ENCODE results near the gene CD320. TPM values are rescaled to one million over a fixed set of nuclear protein-coding genes. Genes with fewer than 3 reads are reported as not detected.
"Not testable (repeated sequence)": the region's sequence is repeated elsewhere in the genome, so short reads cannot be mapped to it uniquely, and the experiment has no call there.

The CD320 gene
- total RNA-seq, result 24.7 TPM
- polyA plus RNA-seq, result 31.9 TPM
- long read RNA-seq, donor 1, result 0 reads
- long read RNA-seq, donor 2, transcript CD320-201 (5 exons, 1,250 nt), result major isoform, 40 of 44 reads
- long read RNA-seq, donor 2, partial matches to known transcripts, result 0 of 44 reads
- long read RNA-seq, donor 2, other reads (novel, unspliced or antisense), result 0 of 44 reads
- long read RNA-seq, donor 3, transcript CD320-201 (5 exons, 1,250 nt), result major isoform, 8 of 13 reads
- long read RNA-seq, donor 3, partial matches to known transcripts, result 0 of 13 reads
- long read RNA-seq, donor 3, other reads (novel, unspliced or antisense), result 5 of 13 reads
- long read RNA-seq, donor 4, partial matches to known transcripts, result 0 of 4 reads
- long read RNA-seq, donor 4, other reads (novel, unspliced or antisense), result 0 of 4 reads
- long read RNA-seq, donor 5, transcript CD320-201 (5 exons, 1,250 nt), result major isoform, 27 of 29 reads
- long read RNA-seq, donor 5, partial matches to known transcripts, result 0 of 29 reads
- long read RNA-seq, donor 5, other reads (novel, unspliced or antisense), result 0 of 29 reads
- long read RNA-seq, donor 6, transcript CD320-201 (5 exons, 1,250 nt), result major isoform, 14 of 14 reads
- long read RNA-seq, donor 6, partial matches to known transcripts, result 0 of 14 reads
- long read RNA-seq, donor 6, other reads (novel, unspliced or antisense), result 0 of 14 reads
- long read RNA-seq, donor 7, transcript CD320-201 (5 exons, 1,250 nt), result major isoform, 11 of 11 reads
- long read RNA-seq, donor 7, partial matches to known transcripts, result 0 of 11 reads
- long read RNA-seq, donor 7, other reads (novel, unspliced or antisense), result 0 of 11 reads
- long read RNA-seq, donor 8, transcript CD320-201 (5 exons, 1,250 nt), result major isoform, 7 of 8 reads
- long read RNA-seq, donor 8, partial matches to known transcripts, result 0 of 8 reads
- long read RNA-seq, donor 8, other reads (novel, unspliced or antisense), result 0 of 8 reads
- long read RNA-seq, donor 9, transcript CD320-201 (5 exons, 1,250 nt), result major isoform, 11 of 11 reads
- long read RNA-seq, donor 9, partial matches to known transcripts, result 0 of 11 reads
- long read RNA-seq, donor 9, other reads (novel, unspliced or antisense), result 0 of 11 reads
- long read RNA-seq, donor 10, transcript CD320-201 (5 exons, 1,250 nt), result major isoform, 6 of 7 reads
- long read RNA-seq, donor 10, partial matches to known transcripts, result 0 of 7 reads
- long read RNA-seq, donor 10, other reads (novel, unspliced or antisense), result 0 of 7 reads

GRCh38 chr19:8307965-8308866, at the start of gene CD320:
Gene CD320 (minus strand): TSS chr19:8308358. CDS start chr19:8308290, 68 bp downstream.
- H3K9me3 ChIP-seq (ENCODE audit: control insufficient read depth in 2 of 2, insufficient read depth in 1 of 2, low read length in 1 of 2), result peaks cover 0 to 1% of the 10 kb centered on the region in 2 donors
- H3K27me3 ChIP-seq (ENCODE audit: control insufficient read depth in 2 of 2, insufficient read depth in 1 of 2, low read length in 1 of 2), result no peaks in the 10 kb centered on the region
- peaks cover 14 to 32% of the 10 kb centered on the region in 2 donors for H3K4me1 ChIP-seq (ENCODE audit: control insufficient read depth in 2 of 2, insufficient read depth in 2 of 2, low read length in 2 of 2)
- peak within 1 kb of the TSS; percentile 57 to 80 for H3K4me3 ChIP-seq (ENCODE audit: low read length in 2 of 2)
- WGBS, result 1% methylated on average over 63 of the region's 63 CpGs
- DNase-seq (ENCODE audit: low read depth in 6 of 9, low spot score in 9 of 9), result peak; percentile 74 to 94 (median 79)
- peak within 1 kb of the TSS in 1 of 2 donors; percentile 47 for H3K27ac ChIP-seq (ENCODE audit: low read depth in 1 of 2, low read length in 1 of 2)
- H3K36me3 ChIP-seq (ENCODE audit: control insufficient read depth in 2 of 2, insufficient read depth in 2 of 2, low read length in 1 of 2), result peaks cover 37 to 41% of the 10 kb centered on the region in 2 donors

GRCh38 chr19:8357007-8357521, 48.9 kb upstream of the CD320 start:
- DNase-seq (ENCODE audit: low read depth in 6 of 9, low spot score in 9 of 9), result no peak
- no peaks in the 10 kb centered on the region for H3K36me3 ChIP-seq (ENCODE audit: control insufficient read depth in 2 of 2, insufficient read depth in 2 of 2, low read length in 1 of 2)
- no peaks in the 10 kb centered on the region for H3K9me3 ChIP-seq (ENCODE audit: control insufficient read depth in 2 of 2, insufficient read depth in 1 of 2, low read length in 1 of 2)
- H3K27me3 ChIP-seq (ENCODE audit: control insufficient read depth in 2 of 2, insufficient read depth in 1 of 2, low read length in 1 of 2), result peaks cover 3 to 21% of the 10 kb centered on the region in 2 donors
- H3K4me1 ChIP-seq (ENCODE audit: control insufficient read depth in 2 of 2, insufficient read depth in 2 of 2, low read length in 2 of 2), result peaks cover 0 to 4% of the 10 kb centered on the region in 2 donors
- WGBS, result 82% methylated on average over 4 of the region's 4 CpGs
- no peak overlapping the region for H3K27ac ChIP-seq (ENCODE audit: low read depth in 1 of 2, low read length in 1 of 2)
- H3K4me3 ChIP-seq (ENCODE audit: low read length in 2 of 2), result no peak overlapping the region

- DNase-seq (ENCODE audit: low read depth in 6 of 9, low spot score in 9 of 9), result no peak
- Histone ChIP-seq H3K27me3 (ENCODE audit: control insufficient read depth in 2 of 2, insufficient read depth in 1 of 2, low read length in 1 of 2) (peaks cover 0 to 24% of the 10 kb centered on the region in 2 donors), H3K36me3 (ENCODE audit: control insufficient read depth in 2 of 2, insufficient read depth in 2 of 2, low read length in 1 of 2) (no peaks in the 10 kb centered on the region), H3K27ac (ENCODE audit: low read depth in 1 of 2, low read length in 1 of 2) (no peak overlapping the region), H3K4me3 (ENCODE audit: low read length in 2 of 2) (no peak overlapping the region), H3K4me1 (ENCODE audit: control insufficient read depth in 2 of 2, insufficient read depth in 2 of 2, low read length in 2 of 2) (no peaks in the 10 kb centered on the region), H3K9me3 (ENCODE audit: control insufficient read depth in 2 of 2, insufficient read depth in 1 of 2, low read length in 1 of 2) (no peaks in the 10 kb centered on the region)
- WGBS, result 91% methylated on average over 6 of the region's 6 CpGs
These were observed 47.7 kb upstream of the CD320 start for GRCh38 chr19:8355631-8356402.

- not testable (repeated sequence) for H3K27ac ChIP-seq (ENCODE audit: low read depth in 1 of 2, low read length in 1 of 2); H3K9me3 ChIP-seq (ENCODE audit: control insufficient read depth in 2 of 2, insufficient read depth in 1 of 2, low read length in 1 of 2); H3K36me3 ChIP-seq (ENCODE audit: control insufficient read depth in 2 of 2, insufficient read depth in 2 of 2, low read length in 1 of 2); H3K4me1 ChIP-seq (ENCODE audit: control insufficient read depth in 2 of 2, insufficient read depth in 2 of 2, low read length in 2 of 2); DNase-seq (ENCODE audit: low read depth in 6 of 9, low spot score in 9 of 9); H3K4me3 ChIP-seq (ENCODE audit: low read length in 2 of 2)
- H3K27me3 ChIP-seq (ENCODE audit: control insufficient read depth in 2 of 2, insufficient read depth in 1 of 2, low read length in 1 of 2), result peaks cover 0 to 27% of the 10 kb centered on the region in 2 donors
- WGBS, result 73% methylated on average over 5 of the region's 5 CpGs
These were observed 44.7 kb upstream of the CD320 start for GRCh38 chr19:8352845-8353244.

GRCh38 chr19:8352134-8352827, 44.1 kb upstream of the CD320 start:
- Histone ChIP-seq H3K36me3 (ENCODE audit: control insufficient read depth in 2 of 2, insufficient read depth in 2 of 2, low read length in 1 of 2) (no peaks in the 10 kb centered on the region), H3K27me3 (ENCODE audit: control insufficient read depth in 2 of 2, insufficient read depth in 1 of 2, low read length in 1 of 2) (peaks cover 0 to 27% of the 10 kb centered on the region in 2 donors), H3K4me3 (ENCODE audit: low read length in 2 of 2) (no peak overlapping the region), H3K27ac (ENCODE audit: low read depth in 1 of 2, low read length in 1 of 2) (no peak overlapping the region), H3K4me1 (ENCODE audit: control insufficient read depth in 2 of 2, insufficient read depth in 2 of 2, low read length in 2 of 2) (no peaks in the 10 kb centered on the region), H3K9me3 (ENCODE audit: control insufficient read depth in 2 of 2, insufficient read depth in 1 of 2, low read length in 1 of 2) (no peaks in the 10 kb centered on the region)
- WGBS, result 49% methylated on average over 10 of the region's 10 CpGs
- no peak for DNase-seq (ENCODE audit: low read depth in 6 of 9, low spot score in 9 of 9)

GRCh38 chr19:8349629-8350372, 41.6 kb upstream of the CD320 start:
- not testable (repeated sequence) for H3K36me3 ChIP-seq (ENCODE audit: control insufficient read depth in 2 of 2, insufficient read depth in 2 of 2, low read length in 1 of 2); H3K27ac ChIP-seq (ENCODE audit: low read depth in 1 of 2, low read length in 1 of 2); DNase-seq (ENCODE audit: low read depth in 6 of 9, low spot score in 9 of 9); H3K4me3 ChIP-seq (ENCODE audit: low read length in 2 of 2); H3K9me3 ChIP-seq (ENCODE audit: control insufficient read depth in 2 of 2, insufficient read depth in 1 of 2, low read length in 1 of 2); H3K4me1 ChIP-seq (ENCODE audit: control insufficient read depth in 2 of 2, insufficient read depth in 2 of 2, low read length in 2 of 2)
- H3K27me3 ChIP-seq (ENCODE audit: control insufficient read depth in 2 of 2, insufficient read depth in 1 of 2, low read length in 1 of 2), result peaks cover 1 to 34% of the 10 kb centered on the region in 2 donors
- WGBS, result 90% methylated on average over 8 of the region's 8 CpGs

GRCh38 chr19:8343483-8343844, 35.3 kb upstream of the CD320 start:
- Histone ChIP-seq H3K36me3 (ENCODE audit: control insufficient read depth in 2 of 2, insufficient read depth in 2 of 2, low read length in 1 of 2) (no peaks in the 10 kb centered on the region), H3K27me3 (ENCODE audit: control insufficient read depth in 2 of 2, insufficient read depth in 1 of 2, low read length in 1 of 2) (peaks cover 38 to 67% of the 10 kb centered on the region in 2 donors), H3K4me1 (ENCODE audit: control insufficient read depth in 2 of 2, insufficient read depth in 2 of 2, low read length in 2 of 2) (peaks cover 3 to 9% of the 10 kb centered on the region in 2 donors), H3K4me3 (ENCODE audit: low read length in 2 of 2) (peak overlapping the region in 1 of 2 donors; percentile 40), H3K27ac (ENCODE audit: low read depth in 1 of 2, low read length in 1 of 2) (no peak overlapping the region), H3K9me3 (ENCODE audit: control insufficient read depth in 2 of 2, insufficient read depth in 1 of 2, low read length in 1 of 2) (peaks cover 0 to 7% of the 10 kb centered on the region in 2 donors)
- WGBS, result 50% methylated on average over 11 of the region's 11 CpGs
- no peak for DNase-seq (ENCODE audit: low read depth in 6 of 9, low spot score in 9 of 9)

All from thymus (tissue), 14 donors.